Liver (tissue), 3 donors: ENCODE measurements around the gene AJAP1.

Experiments
- EGR1 ChIP-seq, 2 donors: IDR thresholded peaks; 2 replicates each; pipeline ENCODE4 v1.6.1; 2016 to 2018; ENCODE audit warnings: antibody characterized with exemption in 2 of 2, low read depth in 2 of 2
- GABPA ChIP-seq, 2 donors: IDR thresholded peaks in 1 of 2; conservative IDR thresholded peaks in 1 of 2; 2 replicates each; pipeline ENCODE4 v1.6.1; 2016; ENCODE audit warnings: antibody characterized with exemption in 2 of 2, mild to moderate bottlenecking in 1 of 2, moderate library complexity in 1 of 2
- MAX ChIP-seq: IDR thresholded peaks from 2 replicates; pipeline ENCODE4 v1.6.1; 2016; ENCODE audit warnings: antibody characterized with exemption
- NR2F2 ChIP-seq: IDR thresholded peaks from 2 replicates; pipeline ENCODE4 v1.6.1; 2016; ENCODE audit warnings: antibody characterized with exemption
- TF ChIP-seq, protein P1 (sequence below): fragments of 150-350 bp; IDR thresholded peaks from 2 replicates; pipeline ENCODE4 v1.5.1; 2017; ENCODE audit warnings: improper control_type of control experiment, low read depth, low read length; ENCODE audit not compliant: missing input control
- donor health status: healthy.
- donor health status: healthy.

DNA sequence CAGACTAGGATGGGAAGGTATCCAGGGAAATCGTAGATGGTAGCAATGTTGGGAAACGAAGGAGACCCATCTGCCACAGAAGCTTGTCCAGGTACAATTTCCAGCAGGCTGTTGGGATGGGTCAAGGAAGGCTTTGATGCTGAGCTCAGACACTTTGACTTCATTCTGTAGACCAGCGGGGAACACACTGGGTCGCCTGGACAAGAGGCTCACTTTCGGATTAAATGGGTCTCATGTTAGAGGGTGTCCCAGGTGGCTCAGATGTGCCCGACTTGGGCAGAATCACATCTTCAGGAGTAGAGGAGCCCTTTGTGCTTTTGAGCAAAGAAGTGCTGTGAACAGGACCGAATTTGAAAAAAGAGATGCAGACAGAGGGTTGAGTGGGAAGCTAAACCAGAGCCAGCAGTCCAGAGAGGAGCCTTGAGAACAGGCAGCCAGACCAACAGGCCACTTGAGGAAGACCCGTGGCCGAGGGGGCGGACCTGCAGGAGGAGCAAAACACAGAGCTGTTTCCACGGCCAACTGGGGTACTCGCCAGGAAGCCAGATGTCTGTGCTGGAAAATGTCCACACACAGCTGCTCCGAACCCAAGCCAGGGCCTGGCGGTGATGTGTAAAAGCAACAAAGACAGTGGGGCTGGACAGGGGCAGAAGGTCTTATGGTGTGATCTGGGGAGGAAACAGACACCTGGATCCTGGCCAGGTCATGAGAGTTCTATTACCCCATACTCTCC is 146.9 kb downstream of the AJAP1 start:
- TF ChIP-seq, protein P1, sequence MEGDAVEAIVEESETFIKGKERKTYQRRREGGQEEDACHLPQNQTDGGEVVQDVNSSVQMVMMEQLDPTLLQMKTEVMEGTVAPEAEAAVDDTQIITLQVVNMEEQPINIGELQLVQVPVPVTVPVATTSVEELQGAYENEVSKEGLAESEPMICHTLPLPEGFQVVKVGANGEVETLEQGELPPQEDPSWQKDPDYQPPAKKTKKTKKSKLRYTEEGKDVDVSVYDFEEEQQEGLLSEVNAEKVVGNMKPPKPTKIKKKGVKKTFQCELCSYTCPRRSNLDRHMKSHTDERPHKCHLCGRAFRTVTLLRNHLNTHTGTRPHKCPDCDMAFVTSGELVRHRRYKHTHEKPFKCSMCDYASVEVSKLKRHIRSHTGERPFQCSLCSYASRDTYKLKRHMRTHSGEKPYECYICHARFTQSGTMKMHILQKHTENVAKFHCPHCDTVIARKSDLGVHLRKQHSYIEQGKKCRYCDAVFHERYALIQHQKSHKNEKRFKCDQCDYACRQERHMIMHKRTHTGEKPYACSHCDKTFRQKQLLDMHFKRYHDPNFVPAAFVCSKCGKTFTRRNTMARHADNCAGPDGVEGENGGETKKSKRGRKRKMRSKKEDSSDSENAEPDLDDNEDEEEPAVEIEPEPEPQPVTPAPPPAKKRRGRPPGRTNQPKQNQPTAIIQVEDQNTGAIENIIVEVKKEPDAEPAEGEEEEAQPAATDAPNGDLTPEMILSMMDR: no peak
- TF ChIP-seq MAX (no peak), EGR1 (IDR thresholded peaks at IDR 0.05; ENCODE audit: low read depth in 2 of 2) (no peak), GABPA (IDR thresholded peaks at IDR 0.05 in 1 of 2, conservative IDR thresholded peaks at IDR 0.05 in 1 of 2) (no peak), NR2F2 (no peak)
